Fibroblast of lung (primary cell): ENCODE results near the gene C10orf90.

Experiments
- EZH2 ChIP-seq: IDR thresholded peaks from 2 replicates; pipeline ENCODE4 v1.5.1; 2012; ENCODE audit warnings: low read length, control low read depth, mild to moderate bottlenecking; ENCODE audit errors: missing control alignments
- TF ChIP-seq, protein P1 (sequence below), 2 donors: IDR thresholded peaks in 1 of 2; conservative IDR thresholded peaks in 1 of 2; 1 replicate in 1 of 2; 2 replicates in 1 of 2; pipeline ENCODE4 v1.5.1; 2011 to 2012; ENCODE audit warnings: low read length in 2 of 2, control low read depth in 1 of 2, inconsistent platforms in 1 of 2, low read depth in 1 of 2, mild to moderate bottlenecking in 1 of 2

DNA sequence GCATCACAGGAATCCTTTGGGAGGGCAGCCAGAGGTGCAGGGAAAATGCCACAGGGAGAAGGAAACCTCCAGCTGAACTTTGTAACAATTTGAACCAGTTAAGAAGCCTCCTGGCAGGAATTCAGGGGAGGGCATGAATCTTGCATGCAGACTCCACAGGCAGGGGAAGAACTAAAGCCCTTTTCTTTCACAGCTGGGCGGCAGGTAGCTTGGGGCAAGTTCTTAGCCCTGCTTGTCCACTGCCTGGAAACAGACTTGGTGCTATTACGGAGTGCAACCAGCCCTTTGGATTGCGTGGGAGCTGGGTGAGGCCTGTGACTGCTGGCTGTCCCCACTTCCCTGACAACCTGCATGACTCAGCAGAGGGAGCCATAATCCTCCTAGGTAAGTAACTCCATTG, 230.6 kb downstream of the C10orf90 start:
- TF ChIP-seq, protein P1, sequence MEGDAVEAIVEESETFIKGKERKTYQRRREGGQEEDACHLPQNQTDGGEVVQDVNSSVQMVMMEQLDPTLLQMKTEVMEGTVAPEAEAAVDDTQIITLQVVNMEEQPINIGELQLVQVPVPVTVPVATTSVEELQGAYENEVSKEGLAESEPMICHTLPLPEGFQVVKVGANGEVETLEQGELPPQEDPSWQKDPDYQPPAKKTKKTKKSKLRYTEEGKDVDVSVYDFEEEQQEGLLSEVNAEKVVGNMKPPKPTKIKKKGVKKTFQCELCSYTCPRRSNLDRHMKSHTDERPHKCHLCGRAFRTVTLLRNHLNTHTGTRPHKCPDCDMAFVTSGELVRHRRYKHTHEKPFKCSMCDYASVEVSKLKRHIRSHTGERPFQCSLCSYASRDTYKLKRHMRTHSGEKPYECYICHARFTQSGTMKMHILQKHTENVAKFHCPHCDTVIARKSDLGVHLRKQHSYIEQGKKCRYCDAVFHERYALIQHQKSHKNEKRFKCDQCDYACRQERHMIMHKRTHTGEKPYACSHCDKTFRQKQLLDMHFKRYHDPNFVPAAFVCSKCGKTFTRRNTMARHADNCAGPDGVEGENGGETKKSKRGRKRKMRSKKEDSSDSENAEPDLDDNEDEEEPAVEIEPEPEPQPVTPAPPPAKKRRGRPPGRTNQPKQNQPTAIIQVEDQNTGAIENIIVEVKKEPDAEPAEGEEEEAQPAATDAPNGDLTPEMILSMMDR (conservative IDR thresholded peaks at IDR 0.05 in 1 of 2, IDR thresholded peaks at IDR 0.05 in 1 of 2; ENCODE audit: low read depth in 1 of 2, low read length in 2 of 2), result no peak
- no peak for TF ChIP-seq EZH2
